Mesothelial cell of epicardium (in vitro differentiated cells): Measurements from ENCODE around the gene SOX10. TPM values are rescaled to one million over a fixed set of nuclear protein-coding genes. Genes with fewer than 3 reads are reported as not detected.

Source experiments
- DNase-seq, 2 experiments: peaks; one replicate each; pipeline ENCODE4 v3.0.0; 2021; ENCODE audit warnings: low spot score in 2 of 2; ENCODE audit not compliant: unreplicated experiment in 2 of 2
- H3K27ac Mint-ChIP-seq: 2 replicates; pipeline ENCODE4 v1.8.0; 2021; ENCODE audit warnings: mixed read lengths
- H3K27me3 Mint-ChIP-seq: 2 replicates; pipeline ENCODE4 v1.8.0; 2021; ENCODE audit warnings: low read depth, mixed read lengths
- H3K36me3 Mint-ChIP-seq: 2 replicates; pipeline ENCODE4 v1.8.0; 2021; ENCODE audit warnings: mixed read lengths
- H3K4me1 Mint-ChIP-seq: 2 replicates; pipeline ENCODE4 v1.8.0; 2021; ENCODE audit warnings: mixed read lengths
- H3K4me3 Mint-ChIP-seq: 2 replicates; pipeline ENCODE4 v1.8.0; 2021; ENCODE audit warnings: mild to moderate bottlenecking, moderate library complexity, mixed read lengths
- H3K9me3 Mint-ChIP-seq: 2 replicates; pipeline ENCODE4 v1.8.0; 2021; ENCODE audit warnings: mixed read lengths
- total RNA-seq: library from RNA; stranded (reverse); gene quantifications from 3 replicates; pipeline ENCODE4 v1.2.1, GENCODE V29; 2021
- TF ChIP-seq, protein P1 (sequence below): fragments of 200-600 bp; sonication (generic); IDR thresholded peaks from one replicate; pipeline ENCODE4 v1.5.0; 2021; ENCODE audit warnings: antibody characterized with exemption; ENCODE audit not compliant: unreplicated experiment

SOX10 gene
- total RNA-seq, 1 donor from 2014 or later, result 0.09 TPM

DNA sequence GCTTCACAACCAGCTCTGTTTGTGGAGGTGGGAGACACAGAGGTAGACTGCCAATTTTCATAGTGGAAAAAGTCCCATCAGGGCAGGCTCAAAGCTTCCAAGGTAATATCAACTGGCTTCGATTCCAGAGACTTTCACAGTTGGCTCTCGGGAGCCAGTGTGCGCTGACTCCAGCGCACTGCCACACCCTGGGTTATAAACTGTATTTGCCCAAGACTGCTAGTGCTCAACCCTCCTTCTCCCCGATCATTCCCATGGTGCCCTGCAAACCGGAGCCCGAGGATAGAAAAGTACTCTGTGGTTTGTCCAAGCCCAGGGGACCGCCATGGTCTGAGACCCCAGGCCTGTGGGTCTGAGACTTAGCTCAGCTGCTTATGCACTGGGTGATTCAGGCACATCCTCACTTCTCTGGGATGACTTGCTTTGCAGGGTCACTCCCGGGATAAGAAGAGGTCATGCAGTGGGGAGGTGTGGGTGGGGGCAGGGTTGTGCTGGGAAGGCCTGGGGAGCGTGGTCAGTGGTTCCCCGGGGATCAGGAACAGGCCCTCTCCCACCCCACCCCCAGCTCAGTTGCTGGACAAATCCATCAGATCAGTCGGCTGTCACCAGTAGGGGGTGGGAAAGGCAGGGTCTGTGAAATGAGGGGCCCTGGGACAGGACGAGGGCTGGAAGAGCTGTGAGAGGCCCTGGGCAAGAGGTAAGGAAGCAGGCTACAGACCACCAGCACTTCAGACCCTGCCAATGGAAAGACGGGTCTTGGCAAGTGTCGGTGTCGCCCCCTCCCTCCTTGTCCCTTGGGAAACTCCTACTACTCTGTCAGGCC is 46.2 kb upstream of the SOX10 start:
- no peak overlapping the region for H3K4me3 Mint-ChIP-seq
- no peaks in the 10 kb centered on the region for H3K36me3 Mint-ChIP-seq
- H3K4me1 Mint-ChIP-seq, result peaks cover 25% of the 10 kb centered on the region
- H3K27ac Mint-ChIP-seq, result no peak overlapping the region
- DNase-seq, result no peak
- no peaks in the 10 kb centered on the region for H3K27me3 Mint-ChIP-seq
- H3K9me3 Mint-ChIP-seq, result no peaks in the 10 kb centered on the region
- TF ChIP-seq, protein P1, sequence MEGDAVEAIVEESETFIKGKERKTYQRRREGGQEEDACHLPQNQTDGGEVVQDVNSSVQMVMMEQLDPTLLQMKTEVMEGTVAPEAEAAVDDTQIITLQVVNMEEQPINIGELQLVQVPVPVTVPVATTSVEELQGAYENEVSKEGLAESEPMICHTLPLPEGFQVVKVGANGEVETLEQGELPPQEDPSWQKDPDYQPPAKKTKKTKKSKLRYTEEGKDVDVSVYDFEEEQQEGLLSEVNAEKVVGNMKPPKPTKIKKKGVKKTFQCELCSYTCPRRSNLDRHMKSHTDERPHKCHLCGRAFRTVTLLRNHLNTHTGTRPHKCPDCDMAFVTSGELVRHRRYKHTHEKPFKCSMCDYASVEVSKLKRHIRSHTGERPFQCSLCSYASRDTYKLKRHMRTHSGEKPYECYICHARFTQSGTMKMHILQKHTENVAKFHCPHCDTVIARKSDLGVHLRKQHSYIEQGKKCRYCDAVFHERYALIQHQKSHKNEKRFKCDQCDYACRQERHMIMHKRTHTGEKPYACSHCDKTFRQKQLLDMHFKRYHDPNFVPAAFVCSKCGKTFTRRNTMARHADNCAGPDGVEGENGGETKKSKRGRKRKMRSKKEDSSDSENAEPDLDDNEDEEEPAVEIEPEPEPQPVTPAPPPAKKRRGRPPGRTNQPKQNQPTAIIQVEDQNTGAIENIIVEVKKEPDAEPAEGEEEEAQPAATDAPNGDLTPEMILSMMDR, result no peak

DNA sequence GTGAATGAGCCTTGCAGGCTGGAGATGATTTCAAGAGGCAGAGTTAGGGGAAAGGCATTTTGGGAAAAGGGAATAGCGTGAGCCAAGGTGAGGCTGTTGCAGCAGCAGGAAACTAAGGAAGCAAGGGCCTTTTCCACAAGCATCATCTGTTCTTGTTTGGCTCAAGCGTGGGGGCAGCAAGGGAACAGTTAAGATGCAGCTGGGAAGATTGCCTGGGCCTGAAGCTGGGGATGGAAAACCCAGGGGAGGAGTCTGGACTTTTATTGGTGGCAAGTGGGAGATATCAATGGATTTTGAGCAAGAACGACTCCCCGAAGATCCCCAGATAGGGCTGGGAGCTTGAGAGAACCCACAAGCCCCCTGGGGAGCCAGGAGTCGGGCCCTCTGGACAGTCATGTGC is 45.5 kb upstream of the SOX10 start:
- Mint-ChIP-seq H3K36me3 (no peaks in the 10 kb centered on the region), H3K9me3 (no peaks in the 10 kb centered on the region), H3K4me3 (no peak overlapping the region), H3K27me3 (no peaks in the 10 kb centered on the region), H3K27ac (no peak overlapping the region), H3K4me1 (peaks cover 21% of the 10 kb centered on the region)
- DNase-seq, result no peak
- TF ChIP-seq, protein P1, result no peak

GRCh38 chr22:38029370-38029769 is 45.0 kb upstream of the SOX10 start:
- Mint-ChIP-seq H3K9me3 (no peaks in the 10 kb centered on the region), H3K27me3 (peaks cover 1% of the 10 kb centered on the region), H3K4me3 (no peak overlapping the region), H3K36me3 (no peaks in the 10 kb centered on the region), H3K27ac (no peak overlapping the region), H3K4me1 (peaks cover 20% of the 10 kb centered on the region)
- TF ChIP-seq, protein P1, result no peak
- DNase-seq, result no peak

GRCh38 chr22:38028344-38029130 is 44.2 kb upstream of the SOX10 start:
- H3K4me3 Mint-ChIP-seq, result no peak overlapping the region
- TF ChIP-seq, protein P1, result no peak

GRCh38 chr22:38027487-38027886 is 43.1 kb upstream of the SOX10 start:
- H3K4me1 Mint-ChIP-seq, result peaks cover 12% of the 10 kb centered on the region
- H3K36me3 Mint-ChIP-seq, result no peaks in the 10 kb centered on the region

More at GRCh38 chr22:38028344-38029130, 44.2 kb upstream of the SOX10 start:
- H3K4me1 Mint-ChIP-seq, result peaks cover 14% of the 10 kb centered on the region
- DNase-seq, result no peak
- H3K27me3 Mint-ChIP-seq, result peaks cover 3% of the 10 kb centered on the region
- no peak overlapping the region for H3K27ac Mint-ChIP-seq
- H3K36me3 Mint-ChIP-seq, result no peaks in the 10 kb centered on the region
- no peaks in the 10 kb centered on the region for H3K9me3 Mint-ChIP-seq

More at GRCh38 chr22:38027487-38027886, 43.1 kb upstream of the SOX10 start:
- no peak for DNase-seq
- no peak overlapping the region for H3K4me3 Mint-ChIP-seq
- H3K27me3 Mint-ChIP-seq, result peaks cover 3% of the 10 kb centered on the region
- no peaks in the 10 kb centered on the region for H3K9me3 Mint-ChIP-seq
- TF ChIP-seq, protein P1, result no peak
- H3K27ac Mint-ChIP-seq, result no peak overlapping the region
